ENCODE results near the gene ARHGAP10.

ARHGAP10 gene

GRCh38 chr4:148092316-148093014 lies 360.6 kb downstream of the ARHGAP10 start:
- no peak for DNase-seq (ENCODE audit: low read depth in 3 of 3)

DNA sequence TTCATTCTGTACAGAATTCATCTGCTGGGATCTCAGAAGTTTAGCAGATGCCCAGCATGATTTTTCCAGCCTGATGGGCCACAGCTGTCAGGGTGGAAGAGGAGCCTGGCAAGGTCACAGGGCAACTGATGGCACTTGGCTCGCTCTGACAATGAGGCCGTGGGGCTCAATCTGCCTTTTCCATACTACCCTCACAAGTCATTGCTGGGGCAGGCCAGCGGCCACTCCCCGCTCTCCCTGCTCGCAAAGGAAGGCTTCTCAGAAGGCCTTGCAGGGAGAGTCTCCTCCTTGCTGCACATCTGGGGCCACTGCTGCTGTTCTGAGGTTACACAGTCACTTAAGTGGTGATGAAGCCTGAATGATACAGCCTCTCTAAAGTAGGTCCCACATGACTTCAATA lies 361.2 kb downstream of the ARHGAP10 start:
- no peak for DNase-seq (ENCODE audit: low read depth in 3 of 3)

DNA sequence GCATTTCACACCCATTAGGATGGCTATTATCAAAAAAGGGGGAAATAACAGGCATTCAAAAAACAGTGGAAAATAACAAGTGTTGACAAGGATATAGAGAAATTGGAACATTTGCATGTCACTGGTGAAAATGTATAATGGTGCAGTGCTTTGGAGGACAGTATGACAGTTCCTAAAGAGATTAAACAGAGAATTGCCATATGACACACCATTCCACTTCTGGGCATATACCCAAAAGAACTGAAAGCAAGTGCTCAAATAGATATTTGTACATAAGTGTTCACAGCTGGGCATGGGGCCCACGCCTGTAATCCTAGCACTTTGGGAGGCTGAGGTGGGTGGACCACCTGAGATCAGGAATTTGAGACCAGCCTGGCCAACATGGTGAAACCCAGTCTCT lies 362.3 kb downstream of the ARHGAP10 start:
- no peak for DNase-seq (ENCODE audit: low read depth in 3 of 3)

DNA sequence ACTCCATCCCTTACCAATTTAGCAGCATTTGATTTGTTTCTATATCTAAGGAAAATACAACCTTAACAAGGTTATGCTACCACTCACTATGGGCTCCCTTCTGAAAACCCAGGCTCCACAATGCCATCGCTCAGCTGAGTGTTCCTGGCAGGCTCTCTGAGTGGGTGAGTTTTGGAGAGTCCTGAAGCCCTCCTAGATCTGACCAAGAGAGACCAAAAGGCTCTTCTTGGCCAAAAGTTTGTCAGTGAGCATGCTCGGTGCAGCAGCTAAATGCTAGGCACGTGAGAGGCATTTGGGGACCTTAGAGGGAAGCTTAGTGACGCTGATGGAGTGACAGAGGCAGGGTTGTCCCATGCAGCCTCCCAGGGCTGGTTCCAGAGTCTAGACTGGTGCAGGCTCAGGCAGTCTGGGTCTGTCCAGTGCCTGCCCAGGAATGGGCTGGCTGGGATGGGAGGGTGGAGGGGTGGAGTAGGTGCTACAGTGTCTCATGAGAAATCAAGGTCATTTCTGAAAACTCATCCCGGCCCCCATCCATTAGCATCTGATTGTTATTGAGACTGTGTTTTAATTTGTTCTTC lies 363.5 kb downstream of the ARHGAP10 start:
- no peak for DNase-seq (ENCODE audit: low read depth in 3 of 3)

GRCh38 chr4:148097801-148098200 lies 365.9 kb downstream of the ARHGAP10 start:
- no peak for DNase-seq (ENCODE audit: low read depth in 3 of 3)

DNA sequence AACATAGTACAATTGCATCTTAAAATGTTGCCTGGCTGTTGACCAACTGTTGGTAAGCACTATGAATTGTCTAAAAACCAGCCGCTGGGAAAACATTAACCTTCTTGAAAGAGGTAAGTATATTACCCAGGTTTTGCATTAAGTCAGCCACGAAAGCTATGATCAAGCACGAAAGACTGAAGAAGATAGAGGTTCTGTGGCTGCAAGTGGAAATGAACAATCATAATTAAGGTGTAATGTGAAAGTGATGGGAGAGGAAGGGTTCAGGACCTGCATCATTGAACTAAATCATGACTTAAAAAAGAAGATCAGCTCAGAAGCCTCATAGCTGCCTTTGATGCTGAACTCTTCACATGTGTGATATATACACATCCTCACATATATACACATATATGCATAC lies 369.3 kb downstream of the ARHGAP10 start:
- no peak for DNase-seq (ENCODE audit: low read depth in 3 of 3)

DNA sequence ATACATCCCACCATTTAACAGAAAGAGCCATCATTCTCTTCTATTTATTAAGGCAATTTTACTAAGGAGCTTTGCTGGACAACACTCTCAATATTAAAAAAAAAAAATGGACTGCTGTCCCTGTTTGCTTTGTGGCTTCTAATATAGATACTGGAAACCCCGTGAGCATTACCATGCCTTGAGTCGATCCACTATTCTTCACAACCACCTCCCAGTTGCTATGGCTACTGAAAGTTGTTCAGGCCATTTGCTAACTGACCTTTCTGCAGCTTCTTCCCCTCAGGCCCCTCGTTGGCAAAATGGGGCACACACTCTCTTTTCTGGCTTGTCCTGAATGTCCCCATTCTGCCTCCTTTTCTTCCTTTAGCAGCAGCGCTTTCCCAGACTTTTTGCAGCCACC lies 369.9 kb downstream of the ARHGAP10 start:
- DNase-seq (ENCODE audit: low read depth in 3 of 3): no peak

DNA sequence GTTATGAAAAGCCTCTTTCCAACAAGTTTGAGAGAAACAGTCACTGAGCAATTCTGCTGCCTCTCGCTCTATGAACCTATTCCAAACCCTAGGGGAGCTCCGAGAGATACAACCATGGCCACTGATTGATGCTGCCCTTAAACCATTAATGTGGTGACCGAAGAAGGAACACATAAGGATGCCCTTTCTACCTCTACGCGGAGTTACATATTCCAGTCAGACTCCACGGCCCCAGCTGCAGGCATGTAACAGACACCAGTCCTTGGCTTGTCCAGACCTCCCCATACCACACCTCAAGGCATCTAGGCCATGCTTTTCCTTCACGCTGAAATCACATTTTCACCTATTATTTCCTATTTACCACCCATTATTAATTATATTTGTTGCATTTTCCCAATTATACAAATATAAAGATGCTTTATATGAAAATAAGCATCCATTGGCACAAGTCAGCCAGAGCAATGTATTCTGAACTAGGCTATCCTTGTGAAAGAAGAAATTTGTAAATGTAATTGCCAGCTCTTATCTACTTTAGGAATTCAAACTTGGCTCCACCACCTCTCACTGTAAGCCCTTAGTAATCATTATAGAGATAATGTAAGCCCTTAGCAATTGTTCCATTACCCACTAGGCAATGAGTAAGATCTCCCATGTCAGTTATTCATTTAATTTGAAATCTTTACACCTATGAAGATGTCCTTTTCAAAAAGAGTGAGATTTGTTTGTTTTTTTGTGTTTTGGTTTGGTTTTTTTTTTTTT lies 371.9 kb downstream of the ARHGAP10 start:
- DNase-seq (ENCODE audit: low read depth in 3 of 3): no peak

- DNase-seq (ENCODE audit: low read depth in 3 of 3): no peak
Observed at GRCh38 chr4:148108766-148109165, 376.9 kb downstream of the ARHGAP10 start.

DNA sequence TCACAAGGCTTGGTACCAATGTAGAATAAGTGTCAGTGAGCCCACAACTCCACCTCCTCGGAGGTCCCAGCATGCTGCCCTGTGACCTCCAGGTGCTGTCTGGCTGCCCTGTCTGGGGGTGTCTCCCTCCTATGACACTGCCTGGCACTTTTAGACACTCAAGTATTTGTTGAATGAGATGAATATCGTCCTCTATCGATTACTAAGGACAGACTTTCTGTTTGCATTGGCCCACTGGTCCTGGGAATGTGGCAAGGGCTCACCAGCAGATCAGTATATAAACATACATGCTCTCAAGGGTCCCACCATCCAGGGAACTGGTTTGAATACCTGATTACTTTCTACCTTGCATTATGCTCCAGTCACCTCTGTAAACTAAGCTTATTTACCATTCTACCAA lies 377.3 kb downstream of the ARHGAP10 start:
- no peak for DNase-seq (ENCODE audit: low read depth in 3 of 3)

DNA sequence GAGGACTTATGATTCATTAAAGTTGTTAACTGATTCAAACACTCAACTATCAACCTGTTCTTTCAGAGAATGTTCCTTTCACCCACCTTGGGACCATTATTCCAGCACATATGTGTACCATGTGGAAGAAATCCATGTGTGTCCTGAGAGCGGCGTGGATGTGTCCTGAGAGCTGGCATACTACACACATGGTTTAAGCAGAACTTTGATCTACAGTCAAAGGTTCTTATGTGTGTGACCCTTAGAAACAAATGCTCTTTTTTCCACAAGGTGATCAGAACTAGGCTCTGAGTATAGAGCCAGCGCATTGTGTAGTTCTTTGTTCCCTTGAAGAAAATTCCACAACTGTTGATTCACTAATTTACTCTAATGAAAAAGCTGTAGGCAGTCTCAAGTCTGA lies 378.3 kb downstream of the ARHGAP10 start:
- DNase-seq (ENCODE audit: low read depth in 3 of 3): no peak

- DNase-seq (ENCODE audit: low read depth in 3 of 3): no peak
Observed at GRCh38 chr4:148112231-148112982, 380.5 kb downstream of the ARHGAP10 start.

DNA sequence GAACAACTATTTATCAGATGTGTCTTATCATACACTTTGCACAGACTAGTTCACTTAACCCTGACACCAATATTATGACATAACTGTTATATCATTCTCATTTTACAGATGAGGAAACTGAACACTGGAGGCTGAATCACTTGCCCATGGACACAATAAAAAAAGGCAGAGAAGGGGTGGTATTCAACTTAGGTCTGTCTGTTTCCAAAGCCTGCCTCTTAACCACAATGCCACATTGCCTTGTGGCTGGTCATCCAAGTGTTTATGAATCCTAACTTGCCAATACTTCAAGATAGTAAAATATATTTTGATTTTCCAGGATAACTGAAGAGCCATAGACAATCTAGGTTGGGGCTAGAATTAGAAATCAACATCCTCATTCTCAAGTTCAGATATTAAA lies 382.5 kb downstream of the ARHGAP10 start:
- no peak for DNase-seq (ENCODE audit: low read depth in 3 of 3)

GRCh38 chr4:148116264-148116663 lies 384.4 kb downstream of the ARHGAP10 start:
- no peak for DNase-seq (ENCODE audit: low read depth in 3 of 3)

GRCh38 chr4:148116969-148117368 lies 385.1 kb downstream of the ARHGAP10 start:
- no peak for DNase-seq (ENCODE audit: low read depth in 3 of 3)

- no peak for DNase-seq (ENCODE audit: low read depth in 3 of 3)
Observed at GRCh38 chr4:148118179-148118578, 386.3 kb downstream of the ARHGAP10 start.

- DNase-seq (ENCODE audit: low read depth in 3 of 3): no peak
Observed at GRCh38 chr4:148118633-148119032, 386.7 kb downstream of the ARHGAP10 start.

GRCh38 chr4:148120216-148120615 lies 388.3 kb downstream of the ARHGAP10 start:
- no peak for DNase-seq (ENCODE audit: low read depth in 3 of 3)
